ENCODE measurements around the gene IGF2. TPM values are rescaled to one million over a fixed set of nuclear protein-coding genes. Genes with fewer than 3 reads are reported as not detected.

Gene IGF2
- total RNA-seq, 2 donors from 2014 or later: 10.6 to 84.0 TPM

DNA sequence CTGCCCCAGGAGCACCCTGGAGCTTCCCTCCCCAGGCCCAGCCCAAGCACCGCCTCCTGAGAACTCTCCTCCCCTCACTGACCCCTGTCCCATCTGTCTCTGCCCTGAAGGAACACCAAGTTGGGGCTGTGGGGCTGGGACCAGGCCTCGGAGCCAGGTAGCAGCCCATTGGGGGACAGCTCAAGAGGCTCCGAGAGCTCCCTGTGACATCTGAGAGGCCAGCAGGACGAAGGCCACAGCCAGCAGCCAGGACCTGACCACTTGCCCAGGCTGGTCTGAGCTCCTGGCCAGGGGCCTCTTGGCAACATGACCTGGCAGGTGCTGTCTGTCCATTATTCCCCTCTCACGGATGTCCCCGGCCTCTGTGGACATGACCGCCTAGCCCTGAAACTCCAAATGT, 33.7 kb downstream of the IGF2 start:
- intact Hi-C loops (cut with DNase I): no loop called here

DNA sequence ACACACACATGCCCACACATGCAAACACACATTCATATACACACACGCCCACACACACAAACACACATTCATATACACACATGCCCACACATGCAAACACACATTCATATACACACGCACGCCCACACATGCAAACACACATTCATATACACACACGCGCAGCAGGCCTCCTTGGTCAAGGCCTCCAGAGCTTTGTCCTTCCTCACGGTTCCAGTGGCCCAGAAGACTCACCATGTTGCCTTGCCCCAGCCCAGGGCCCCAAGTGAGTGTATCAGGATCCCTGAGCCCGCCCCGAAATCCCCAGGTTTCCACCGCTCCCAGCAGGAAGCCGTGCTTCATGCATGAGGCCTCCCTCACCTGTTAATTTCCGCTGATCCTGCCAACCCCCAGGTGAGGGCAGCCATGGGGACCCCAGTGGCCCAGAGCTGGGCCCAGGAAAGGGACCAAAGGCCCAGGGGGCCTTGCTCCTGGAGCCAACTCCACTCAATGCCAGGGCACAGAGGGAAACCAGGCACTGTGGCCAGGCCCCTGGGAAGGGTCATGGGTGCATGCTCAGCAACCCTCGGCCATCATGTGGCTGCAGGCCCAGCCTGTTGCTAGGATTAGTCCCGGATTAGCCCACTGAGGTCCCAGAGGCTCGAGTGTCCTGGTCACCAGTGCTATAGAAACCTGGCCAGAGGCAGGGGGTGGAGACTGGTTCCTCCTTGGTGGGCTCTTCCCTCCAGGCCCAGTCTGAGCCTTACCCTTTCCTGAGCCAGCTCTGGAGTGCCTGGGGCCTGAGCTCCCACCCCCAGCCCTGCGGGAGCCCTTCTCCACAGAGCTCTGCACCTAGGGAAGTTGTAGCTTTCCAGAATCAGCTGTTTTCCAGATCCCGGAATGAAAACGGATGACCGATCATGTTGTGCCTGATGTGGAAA, 34.4 kb downstream of the IGF2 start:
- WGBS, 2 donors: 82 to 92% methylated on average over 10 to 18 of the region's 18 CpGs

More for the DNA sequence above, 33.7 kb downstream of the IGF2 start:
- Histone ChIP-seq H3K27ac (no peak overlapping the region), H3K36me3 (replicated peaks in 1 of 2; ENCODE audit: insufficient read depth in 1 of 2, low read depth in 2 of 2) (no peaks in the 10 kb centered on the region), H3K27me3 (no peaks in the 10 kb centered on the region), H3K4me3 (no peak overlapping the region), H3K9me3 (no peaks in the 10 kb centered on the region), H3K4me1 (peaks cover 3% of the 10 kb centered on the region)
- 79 to 89% methylated on average over 3 to 7 of the region's 7 CpGs for WGBS, 2 donors
- no peak for DNase-seq
- ATAC-seq: no peak
- TF ChIP-seq, protein P1, sequence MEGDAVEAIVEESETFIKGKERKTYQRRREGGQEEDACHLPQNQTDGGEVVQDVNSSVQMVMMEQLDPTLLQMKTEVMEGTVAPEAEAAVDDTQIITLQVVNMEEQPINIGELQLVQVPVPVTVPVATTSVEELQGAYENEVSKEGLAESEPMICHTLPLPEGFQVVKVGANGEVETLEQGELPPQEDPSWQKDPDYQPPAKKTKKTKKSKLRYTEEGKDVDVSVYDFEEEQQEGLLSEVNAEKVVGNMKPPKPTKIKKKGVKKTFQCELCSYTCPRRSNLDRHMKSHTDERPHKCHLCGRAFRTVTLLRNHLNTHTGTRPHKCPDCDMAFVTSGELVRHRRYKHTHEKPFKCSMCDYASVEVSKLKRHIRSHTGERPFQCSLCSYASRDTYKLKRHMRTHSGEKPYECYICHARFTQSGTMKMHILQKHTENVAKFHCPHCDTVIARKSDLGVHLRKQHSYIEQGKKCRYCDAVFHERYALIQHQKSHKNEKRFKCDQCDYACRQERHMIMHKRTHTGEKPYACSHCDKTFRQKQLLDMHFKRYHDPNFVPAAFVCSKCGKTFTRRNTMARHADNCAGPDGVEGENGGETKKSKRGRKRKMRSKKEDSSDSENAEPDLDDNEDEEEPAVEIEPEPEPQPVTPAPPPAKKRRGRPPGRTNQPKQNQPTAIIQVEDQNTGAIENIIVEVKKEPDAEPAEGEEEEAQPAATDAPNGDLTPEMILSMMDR (IDR thresholded peaks at IDR 0.05): no peak
- TF ChIP-seq POLR2A (IDR thresholded peaks at IDR 0.05): no peak

DNA sequence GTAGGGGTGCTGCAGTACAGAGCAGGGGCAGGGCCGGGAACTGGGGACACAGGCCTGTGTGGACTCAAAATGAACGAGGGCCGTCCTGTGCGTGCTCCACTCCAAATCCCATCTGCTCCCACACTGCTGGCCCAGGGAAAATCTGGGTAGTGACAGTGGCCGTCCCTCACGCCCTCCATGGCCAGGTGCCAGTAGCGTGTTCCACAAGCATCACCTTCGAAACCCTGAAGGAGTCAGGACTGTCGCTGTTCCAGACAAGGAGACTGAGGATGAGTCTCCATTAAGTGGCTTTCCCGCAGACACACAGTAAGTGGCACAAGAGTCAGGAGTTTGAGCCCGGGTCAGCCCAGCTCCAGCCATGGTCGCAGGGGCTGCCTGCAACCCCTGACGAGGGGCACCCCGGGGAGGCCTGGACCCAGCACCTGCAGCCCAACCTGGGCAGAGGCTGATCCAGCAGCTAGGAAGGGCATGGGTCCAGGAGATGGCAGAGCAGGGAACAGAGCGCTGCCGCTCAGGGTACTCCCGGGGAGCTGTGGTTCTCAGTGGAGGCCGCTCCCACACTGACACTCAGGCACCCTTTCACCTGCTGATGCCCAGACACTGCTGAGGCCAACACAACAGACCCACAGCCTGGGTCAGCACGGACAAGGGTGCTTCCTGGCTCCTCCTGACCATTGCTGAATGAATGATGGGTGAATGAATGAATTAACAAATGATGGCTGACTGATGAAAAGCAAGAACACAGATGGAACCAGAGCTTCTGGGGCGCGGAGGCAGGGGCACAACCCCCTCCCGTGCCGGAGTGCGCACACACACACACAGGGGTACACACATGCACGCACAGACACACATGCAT, 35.3 kb downstream of the IGF2 start:
- Histone ChIP-seq H3K9me3 (no peaks in the 10 kb centered on the region), H3K4me1 (peaks cover 18% of the 10 kb centered on the region), H3K27me3 (no peaks in the 10 kb centered on the region), H3K27ac (no peak overlapping the region), H3K36me3 (replicated peaks in 1 of 2; ENCODE audit: insufficient read depth in 1 of 2, low read depth in 2 of 2) (no peaks in the 10 kb centered on the region), H3K4me3 (no peak overlapping the region)
- no peak for DNase-seq
- intact Hi-C loops (cut with DNase I): no loop called here
- no peak for TF ChIP-seq POLR2A (IDR thresholded peaks at IDR 0.05)
- TF ChIP-seq, protein P1 (IDR thresholded peaks at IDR 0.05): no peak
- WGBS, 2 donors: 91 to 92% methylated on average over 16 to 25 of the region's 25 CpGs
- ATAC-seq: no peak

More for the DNA sequence above, 34.4 kb downstream of the IGF2 start:
- DNase-seq (no peak), ATAC-seq (no peak)
- no peaks in the 10 kb centered on the region for H3K36me3 ChIP-seq (replicated peaks in 1 of 2; ENCODE audit: insufficient read depth in 1 of 2, low read depth in 2 of 2)
- peaks cover 9% of the 10 kb centered on the region for H3K4me1 ChIP-seq
- no peak overlapping the region for H3K27ac ChIP-seq
- no peaks in the 10 kb centered on the region for H3K9me3 ChIP-seq
- no peak for TF ChIP-seq POLR2A (IDR thresholded peaks at IDR 0.05)
- TF ChIP-seq, protein P1 (IDR thresholded peaks at IDR 0.05): no peak
- no peak overlapping the region for H3K4me3 ChIP-seq
- intact Hi-C loops (cut with DNase I): no loop called here
- no peaks in the 10 kb centered on the region for H3K27me3 ChIP-seq

DNA sequence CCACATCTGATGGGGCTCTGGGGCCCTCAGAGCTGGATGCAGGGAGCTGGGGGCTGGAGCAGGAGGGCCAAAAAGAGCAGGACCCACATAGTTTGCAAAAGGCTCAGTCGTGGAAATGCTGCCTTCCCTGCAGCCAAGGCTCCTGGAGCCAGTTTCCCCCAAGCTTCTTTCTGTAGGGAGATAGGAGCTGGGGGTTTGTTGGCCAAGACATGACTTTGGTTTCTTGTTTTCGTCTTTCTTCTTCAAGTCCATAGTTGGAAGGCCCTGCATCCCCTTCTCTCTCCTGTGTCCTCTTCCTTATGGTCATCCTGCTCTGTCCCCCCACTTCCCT, 36.3 kb downstream of the IGF2 start:
- H3K27ac ChIP-seq: no peak overlapping the region
- no peak for ATAC-seq
- DNase-seq: no peak
- no peaks in the 10 kb centered on the region for H3K36me3 ChIP-seq (replicated peaks in 1 of 2; ENCODE audit: insufficient read depth in 1 of 2, low read depth in 2 of 2)
- no peak overlapping the region for H3K4me3 ChIP-seq
- H3K9me3 ChIP-seq: no peaks in the 10 kb centered on the region
- 46 to 63% methylated on average over 2 of the region's 2 CpGs for WGBS, 2 donors
- H3K27me3 ChIP-seq: no peaks in the 10 kb centered on the region
- TF ChIP-seq, protein P1 (IDR thresholded peaks at IDR 0.05): no peak
- TF ChIP-seq POLR2A (IDR thresholded peaks at IDR 0.05): no peak
- intact Hi-C loops (cut with DNase I): no loop called here
- peaks cover 21% of the 10 kb centered on the region for H3K4me1 ChIP-seq
